ENCODE data around the gene PIGA. TPM values are rescaled to one million over a fixed set of nuclear protein-coding genes. Genes with fewer than 3 reads are reported as not detected.

The PIGA gene
- total RNA-seq, 1 experiment from 2014 or later: 13.9 TPM

- Mint-ChIP-seq H3K9me3 (peaks cover 0 to 3% of the 10 kb centered on the region in 2 experiments; a peak in 1 of 5 replicates), H3K4me3 (no peak overlapping the region), H3K4me1 (peaks cover 7% of the 10 kb centered on the region in 2 experiments), H3K36me3 (ENCODE audit: insufficient read depth in 1 of 3, low read depth in 3 of 3) (no peaks in the 10 kb centered on the region), H3K27ac (no peak overlapping the region), H3K27me3 (ENCODE audit: low read depth) (peaks cover 65% of the 10 kb centered on the region)
- H4K8ac ChIP-seq (replicated peaks; ENCODE audit: insufficient read length, low read depth, low read length): no peak overlapping the region
- H2BK120ac ChIP-seq (ENCODE audit: low read depth, low read length, poor library complexity, severe bottlenecking): no peak overlapping the region
- H3K9me3 ChIP-seq (ENCODE audit: control insufficient read depth, low read depth, low read length): no peaks in the 10 kb centered on the region
- TF ChIP-seq CTCF (conservative IDR thresholded peaks at IDR 0.05): no peak
- no peaks in the 10 kb centered on the region for H3K23me2 ChIP-seq (ENCODE audit: insufficient read length, low read depth, low read length, poor library complexity, severe bottlenecking)
- no peak overlapping the region for H2BK20ac ChIP-seq (ENCODE audit: low read depth, low read length, poor library complexity, severe bottlenecking)
- no peak overlapping the region for H3K18ac ChIP-seq (ENCODE audit: insufficient read length, low read depth, low read length)
- no peak overlapping the region for H4K5ac ChIP-seq (ENCODE audit: insufficient read length, low read depth, low read length)
- H3K9ac ChIP-seq (ENCODE audit: extremely low read depth, insufficient read length, low read length): no peak overlapping the region
- no peak overlapping the region for H3K4ac ChIP-seq (ENCODE audit: low read depth, low read length)
- no peak overlapping the region for H3K4me2 ChIP-seq (ENCODE audit: insufficient read depth, insufficient read length, low read length)
- no peak overlapping the region for H2BK12ac ChIP-seq (ENCODE audit: insufficient read length, low read depth, low read length)
- H3K79me2 ChIP-seq (ENCODE audit: insufficient read depth, low read length): no peaks in the 10 kb centered on the region
- no peak overlapping the region for H3K23ac ChIP-seq (ENCODE audit: insufficient read length, low read depth, low read length)
- H3K14ac ChIP-seq (ENCODE audit: insufficient read depth, low read length): no peak overlapping the region
- no peaks in the 10 kb centered on the region for H3K79me1 ChIP-seq (ENCODE audit: insufficient read depth, low read depth, low read length, poor library complexity, severe bottlenecking)
- H2AFZ ChIP-seq (ENCODE audit: low read length): no peak overlapping the region
- H2BK5ac ChIP-seq (ENCODE audit: insufficient read length, low read length): no peak overlapping the region
- H3K27ac ChIP-seq (ENCODE audit: insufficient read length, low read depth, low read length): no peak overlapping the region
- no peak overlapping the region for H4K91ac ChIP-seq (ENCODE audit: insufficient read length, low read depth, low read length)
- H4K20me1 ChIP-seq (ENCODE audit: control insufficient read depth, insufficient read depth, insufficient read length): no peaks in the 10 kb centered on the region
- no peak overlapping the region for H2BK15ac ChIP-seq (ENCODE audit: low read depth, low read length)
- no peak overlapping the region for H2AK5ac ChIP-seq (ENCODE audit: insufficient read length, low read length)
- DNase-seq: no peak
- no peak overlapping the region for H3K56ac ChIP-seq (ENCODE audit: insufficient read length, low read depth, low read length)
- H3K4me1 ChIP-seq (ENCODE audit: insufficient read depth, low read length): no peaks in the 10 kb centered on the region
- peaks cover 2% of the 10 kb centered on the region; the same call in 1 of the 2 replicates for H3K27me3 ChIP-seq (ENCODE audit: insufficient read depth, low read length)
- H3T11ph ChIP-seq (ENCODE audit: low read length): no peak overlapping the region
- WGBS (ENCODE audit: extremely low coverage, insufficient read length, low lambda C conversion rate): no CpG with 5 or more reads among the region's 5 CpGs
Measured at GRCh38 chrX:15343075-15343476, 7.8 kb upstream of the PIGA start.
